Gastroesophageal sphincter (tissue), 4 donors: ENCODE measurements around the gene CCDC127. TPM values are rescaled to one million over a fixed set of nuclear protein-coding genes. Genes with fewer than 3 reads are reported as not detected.

Experiments used
- ATAC-seq: fragments of 150-250 bp; one replicate; pipeline ENCODE4 v1.9.1; 2016; ENCODE audit warnings: mild to moderate bottlenecking, moderate library complexity
- H3K27ac ChIP-seq, 4 donors: fragments of 200-600 bp; sonication (generic) in 3 of 4; 1 replicate in 3 of 4; 2 replicates in 1 of 4; pipeline ENCODE4 v1.5.1; 2016 to 2019
- H3K27me3 ChIP-seq: fragments of 200-600 bp; sonication (generic); one replicate; pipeline ENCODE4 v1.5.1; 2019
- H3K36me3 ChIP-seq, 2 donors: fragments of 200-600 bp; sonication (generic); one replicate each; pipeline ENCODE4 v1.5.1; 2019; ENCODE audit warnings: control low read depth in 1 of 2
- H3K4me1 ChIP-seq, 3 donors: fragments of 200-600 bp; sonication (generic); 1 replicate in 2 of 3; 2 replicates in 1 of 3; pipeline ENCODE4 v1.5.1; 2016 to 2019; ENCODE audit warnings: control low read depth in 2 of 3
- H3K4me3 ChIP-seq, 2 donors: fragments of 200-600 bp; sonication (generic); one replicate each; pipeline ENCODE4 v1.5.1; 2019; ENCODE audit warnings: mild to moderate bottlenecking in 1 of 2, moderate library complexity in 1 of 2
- H3K9me3 ChIP-seq, 3 donors: fragments of 200-600 bp; sonication (generic); one replicate each; pipeline ENCODE4 v1.5.1; 2017 to 2019; ENCODE audit warnings: control low read depth in 2 of 3
- CTCF ChIP-seq, 4 experiments: fragments of 200-600 bp in 2 of 4; fragments of 450-650 bp in 2 of 4; sonication (generic) in 1 of 4; IDR thresholded peaks; one replicate each; pipeline ENCODE4 v1.5.1; 2017 to 2019; ENCODE audit warnings: antibody characterized with exemption in 4 of 4, mild to moderate bottlenecking in 2 of 4, moderate library complexity in 2 of 4
- EP300 ChIP-seq: sonication (generic); formaldehyde crosslinking; IDR thresholded peaks from one replicate; pipeline ENCODE4 v1.6.1; 2017; ENCODE audit warnings: antibody characterized with exemption, mild to moderate bottlenecking
- POLR2A ChIP-seq, 2 donors: fragments of 450-650 bp; IDR thresholded peaks; one replicate each; pipeline ENCODE4 v1.6.1; 2017; ENCODE audit warnings: antibody characterized with exemption in 2 of 2, mild to moderate bottlenecking in 2 of 2, moderate library complexity in 1 of 2
- POLR2AphosphoS5 ChIP-seq: sonication (generic); formaldehyde crosslinking; IDR thresholded peaks from one replicate; pipeline ENCODE4 v1.6.1; 2017; ENCODE audit warnings: antibody characterized with exemption
- WGBS, 2 donors: methylation state at CpG; one replicate each; pipeline ENCODE4 v1.1.5; 2018; ENCODE audit warnings: low coverage in 1 of 2; 5-methylcytosine and 5-hydroxymethylcytosine counted together
- total RNA-seq, 4 donors: library from RNA; depleted of rRNA; stranded (reverse); fragments of >200 nt; gene quantifications; one replicate each; pipeline ENCODE4 v1.1.0, GENCODE V29; 2016

The CCDC127 gene
- total RNA-seq, 4 donors from 2014 or later = 6.5 to 11.7 (median 8.2) TPM

- ATAC-seq = no peak
- Histone ChIP-seq H3K36me3 (no peaks in the 10 kb centered on the region), H3K9me3 (no peaks in the 10 kb centered on the region), H3K27me3 (peaks cover 24% of the 10 kb centered on the region), H3K4me3 (no peak overlapping the region), H3K27ac (no peak overlapping the region), H3K4me1 (no peaks in the 10 kb centered on the region)
- TF ChIP-seq POLR2AphosphoS5 = no peak
- TF ChIP-seq EP300 = no peak
- TF ChIP-seq POLR2A (IDR thresholded peaks at IDR 0.05) = no peak
- TF ChIP-seq CTCF (IDR thresholded peaks at IDR 0.05) = no peak
- WGBS, 2 donors = 88% methylated on average over 13 of the region's 17 CpGs; no CpG with 5 or more reads in 1 of the 2 donors
Observed at GRCh38 chr5:161803-162110, 56.2 kb downstream of the CCDC127 start.

- H3K4me1 ChIP-seq = no peaks in the 10 kb centered on the region
- TF ChIP-seq POLR2AphosphoS5 = no peak
- TF ChIP-seq EP300 = no peak
- TF ChIP-seq POLR2A (IDR thresholded peaks at IDR 0.05) = no peak
- no peak for TF ChIP-seq CTCF (IDR thresholded peaks at IDR 0.05)
- no peak overlapping the region for H3K4me3 ChIP-seq
- ATAC-seq = no peak
- H3K27ac ChIP-seq = no peak overlapping the region
- H3K27me3 ChIP-seq = peaks cover 24% of the 10 kb centered on the region
- no peaks in the 10 kb centered on the region for H3K9me3 ChIP-seq
- WGBS, 2 donors = 78 to 86% methylated on average over 12 of the region's 23 CpGs
- H3K36me3 ChIP-seq = no peaks in the 10 kb centered on the region
Observed at GRCh38 chr5:160921-161802, 56.8 kb downstream of the CCDC127 start.

- H3K4me1 ChIP-seq = no peaks in the 10 kb centered on the region
- H3K36me3 ChIP-seq = no peaks in the 10 kb centered on the region
- no peak for ATAC-seq
- 61 to 72% methylated on average over 7 to 9 of the region's 14 CpGs for WGBS, 2 donors
- peaks cover 24% of the 10 kb centered on the region for H3K27me3 ChIP-seq
- TF ChIP-seq POLR2AphosphoS5 = no peak
- no peak for TF ChIP-seq EP300
- no peak for TF ChIP-seq CTCF (IDR thresholded peaks at IDR 0.05)
- no peak for TF ChIP-seq POLR2A (IDR thresholded peaks at IDR 0.05)
- no peaks in the 10 kb centered on the region for H3K9me3 ChIP-seq
- H3K4me3 ChIP-seq = no peak overlapping the region
- H3K27ac ChIP-seq = no peak overlapping the region
Observed at GRCh38 chr5:160173-160510, 57.8 kb downstream of the CCDC127 start.

GRCh38 chr5:159448-160172, 58.3 kb downstream of the CCDC127 start:
- H3K36me3 ChIP-seq = no peaks in the 10 kb centered on the region
- H3K4me1 ChIP-seq = no peaks in the 10 kb centered on the region
- H3K9me3 ChIP-seq = no peaks in the 10 kb centered on the region
- 67 to 80% methylated on average over 6 to 15 of the region's 19 CpGs for WGBS, 2 donors
- H3K27me3 ChIP-seq = peaks cover 24% of the 10 kb centered on the region
- TF ChIP-seq POLR2A (IDR thresholded peaks at IDR 0.05) = no peak
- TF ChIP-seq EP300 = no peak
- no peak for TF ChIP-seq CTCF (IDR thresholded peaks at IDR 0.05)
- TF ChIP-seq POLR2AphosphoS5 = no peak
- no peak overlapping the region for H3K4me3 ChIP-seq
- H3K27ac ChIP-seq = no peak overlapping the region
- no peak for ATAC-seq
